Natural killer cell treated with Interleukin-12 subunit alpha and Interleukin-12 subunit beta and Interleukin-15 and Interleukin-18, amount 100 ng/mL, for 72 hours (primary cell): Measurements from ENCODE around the gene MT3. TPM values are rescaled to one million over a fixed set of nuclear protein-coding genes. Genes with fewer than 3 reads are reported as not detected.
"Not testable (repeated sequence)": the region's sequence is repeated elsewhere in the genome, so short reads cannot be mapped to it uniquely, and the experiment has no call there.

Experiments
- ATAC-seq, 2 donors: fragments of 150-1000 bp; cut with Tn5 transposase in 1 of 2; sonication (Bioruptor Pico), chemical (Tn5 transposase) in 1 of 2; 2 replicates each; pipeline ENCODE4 v1.10.0; 2021
- DNase-seq: peaks from one replicate; pipeline ENCODE4 v3.0.0; 2022; ENCODE audit warnings: low spot score
- H3K27ac Mint-ChIP-seq, 2 donors: 1 replicate in 1 of 2; 2 replicates in 1 of 2; pipeline ENCODE4 v1.8.0; 2022; ENCODE audit warnings: mixed read lengths in 2 of 2, mild to moderate bottlenecking in 1 of 2, moderate library complexity in 1 of 2
- H3K27me3 Mint-ChIP-seq, 2 donors: 1 replicate in 1 of 2; 2 replicates in 1 of 2; pipeline ENCODE4 v1.8.0; 2022; ENCODE audit warnings: mixed read lengths in 2 of 2
- H3K36me3 Mint-ChIP-seq: one replicate; pipeline ENCODE4 v1.8.0; 2022; ENCODE audit warnings: mixed read lengths
- H3K4me1 Mint-ChIP-seq, 2 donors: 1 replicate in 1 of 2; 2 replicates in 1 of 2; pipeline ENCODE4 v1.8.0; 2022; ENCODE audit warnings: low read depth in 2 of 2, mixed read lengths in 2 of 2, mild to moderate bottlenecking in 1 of 2
- H3K4me3 Mint-ChIP-seq: one replicate; pipeline ENCODE4 v1.8.0; 2022; ENCODE audit warnings: mixed read lengths
- H3K9me3 Mint-ChIP-seq: 2 replicates; pipeline ENCODE4 v1.8.0; 2022; ENCODE audit warnings: mixed read lengths
- total RNA-seq, 2 donors: library from RNA; stranded (reverse); gene quantifications; one replicate each; pipeline ENCODE4 v1.2.3, GENCODE V29; 2022

MT3 gene
- total RNA-seq, 2 donors from 2014 or later, result 0.70 to 4.2 TPM

- no peaks in the 10 kb centered on the region for H3K36me3 Mint-ChIP-seq
- DNase-seq, result no peak
These were observed 28.2 kb upstream of the MT3 start for GRCh38 chr16:56561126-56561525.

GRCh38 chr16:56564793-56565477 is 24.4 kb upstream of the MT3 start, which contains the start of gene MT4:
Gene MT4 (plus strand): TSS chr16:56565073. CDS start chr16:56565129, 56 bp downstream.
- Mint-ChIP-seq H3K27me3 (peaks cover 18 to 33% of the 10 kb centered on the region in 2 donors), H3K36me3 (no peaks in the 10 kb centered on the region), H3K4me3 (no peak within 1 kb of the TSS), H3K9me3 (no peaks in the 10 kb centered on the region), H3K4me1 (no peaks in the 10 kb centered on the region), H3K27ac (no peak within 1 kb of the TSS)
- ATAC-seq, result no peak
- no peak for DNase-seq

More at GRCh38 chr16:56561126-56561525, 28.2 kb upstream of the MT3 start:
- Mint-ChIP-seq H3K9me3 (no peaks in the 10 kb centered on the region), H3K4me1 (no peaks in the 10 kb centered on the region), H3K27me3 (peaks cover 17 to 38% of the 10 kb centered on the region in 2 donors), H3K27ac (no peak overlapping the region), H3K4me3 (no peak overlapping the region)
- ATAC-seq, result no peak

- Mint-ChIP-seq H3K36me3 (no peaks in the 10 kb centered on the region), H3K27me3 (peaks cover 13 to 20% of the 10 kb centered on the region in 2 donors), H3K27ac (no peak overlapping the region), H3K4me1 (no peaks in the 10 kb centered on the region), H3K9me3 (no peaks in the 10 kb centered on the region), H3K4me3 (no peak overlapping the region)
- ATAC-seq (no peak), DNase-seq (no peak)
These were observed 19.4 kb upstream of the MT3 start for GRCh38 chr16:56569971-56570370.

- DNase-seq (no peak), ATAC-seq (no peak)
- Mint-ChIP-seq H3K4me3 (no peak overlapping the region), H3K4me1 (peaks cover 0 to under 1% of the 10 kb centered on the region in 2 donors), H3K9me3 (no peaks in the 10 kb centered on the region), H3K27me3 (peaks cover 10 to 11% of the 10 kb centered on the region in 2 donors), H3K27ac (no peak overlapping the region), H3K36me3 (no peaks in the 10 kb centered on the region)
These were observed 17.8 kb upstream of the MT3 start for GRCh38 chr16:56571525-56571924.

GRCh38 chr16:56574625-56575024 is 14.7 kb upstream of the MT3 start:
- peaks cover 0 to 5% of the 10 kb centered on the region in 2 donors for H3K27me3 Mint-ChIP-seq
- no peak overlapping the region for H3K27ac Mint-ChIP-seq
- no peak overlapping the region for H3K4me3 Mint-ChIP-seq
- H3K36me3 Mint-ChIP-seq, result no peaks in the 10 kb centered on the region
- DNase-seq, result no peak
- H3K9me3 Mint-ChIP-seq, result no peaks in the 10 kb centered on the region
- H3K4me1 Mint-ChIP-seq, result peaks cover 4 to 8% of the 10 kb centered on the region in 2 donors
- ATAC-seq, result no peak

GRCh38 chr16:56576585-56577299 is 12.6 kb upstream of the MT3 start:
- DNase-seq, result peak; percentile 87
- H3K27me3 Mint-ChIP-seq, result peaks cover 0 to 8% of the 10 kb centered on the region in 2 donors
- H3K36me3 Mint-ChIP-seq, result no peaks in the 10 kb centered on the region
- peak; percentile 98 to 99 for ATAC-seq
- no peak overlapping the region for H3K4me3 Mint-ChIP-seq
- no peaks in the 10 kb centered on the region for H3K9me3 Mint-ChIP-seq
- peaks cover 4 to 8% of the 10 kb centered on the region in 2 donors for H3K4me1 Mint-ChIP-seq
- H3K27ac Mint-ChIP-seq, result peak overlapping the region in 1 of 2 donors; percentile 76

GRCh38 chr16:56577300-56577625 is 12.1 kb upstream of the MT3 start:
- ATAC-seq (no peak), DNase-seq (no peak)
- peaks cover 4 to 8% of the 10 kb centered on the region in 2 donors for H3K4me1 Mint-ChIP-seq
- no peaks in the 10 kb centered on the region for H3K9me3 Mint-ChIP-seq
- no peaks in the 10 kb centered on the region for H3K36me3 Mint-ChIP-seq
- peaks cover 0 to 12% of the 10 kb centered on the region in 2 donors for H3K27me3 Mint-ChIP-seq
- H3K27ac Mint-ChIP-seq, result peak overlapping the region in 1 of 2 donors; percentile 76
- no peak overlapping the region for H3K4me3 Mint-ChIP-seq

- no peaks in the 10 kb centered on the region for H3K9me3 Mint-ChIP-seq
- peaks cover 4 to 8% of the 10 kb centered on the region in 2 donors for H3K4me1 Mint-ChIP-seq
- H3K4me3 Mint-ChIP-seq, result no peak overlapping the region
These were observed 8.8 kb upstream of the MT3 start for GRCh38 chr16:56580391-56581048.

GRCh38 chr16:56582911-56583310 is 6.4 kb upstream of the MT3 start:
- H3K9me3 Mint-ChIP-seq, ATAC-seq, H3K4me1 Mint-ChIP-seq, H3K27ac Mint-ChIP-seq, H3K36me3 Mint-ChIP-seq, DNase-seq, H3K4me3 Mint-ChIP-seq: not testable (repeated sequence)
- H3K27me3 Mint-ChIP-seq, result peaks cover 11 to 22% of the 10 kb centered on the region in 2 donors

More at GRCh38 chr16:56580391-56581048, 8.8 kb upstream of the MT3 start:
- H3K36me3 Mint-ChIP-seq, result no peaks in the 10 kb centered on the region
- ATAC-seq (no peak), DNase-seq (no peak)
- peaks cover 0 to 14% of the 10 kb centered on the region in 2 donors for H3K27me3 Mint-ChIP-seq
- peak overlapping the region in 1 of 2 donors; percentile 12 for H3K27ac Mint-ChIP-seq

- no peak overlapping the region for H3K4me3 Mint-ChIP-seq
- no peak for DNase-seq
- H3K27me3 Mint-ChIP-seq, result peaks cover 18 to 25% of the 10 kb centered on the region in 2 donors
- H3K9me3 Mint-ChIP-seq, result no peaks in the 10 kb centered on the region
- no peak for ATAC-seq
- no peaks in the 10 kb centered on the region for H3K4me1 Mint-ChIP-seq
- no peak overlapping the region for H3K27ac Mint-ChIP-seq
- H3K36me3 Mint-ChIP-seq, result no peaks in the 10 kb centered on the region
These were observed 5.8 kb upstream of the MT3 start for GRCh38 chr16:56583351-56584168.

- H3K9me3 Mint-ChIP-seq, result no peaks in the 10 kb centered on the region
- H3K27ac Mint-ChIP-seq, result no peak overlapping the region
- peaks cover 24 to 30% of the 10 kb centered on the region in 2 donors for H3K27me3 Mint-ChIP-seq
- no peak for ATAC-seq
- no peaks in the 10 kb centered on the region for H3K36me3 Mint-ChIP-seq
- H3K4me1 Mint-ChIP-seq, result peaks cover 0 to 4% of the 10 kb centered on the region in 2 donors
- peak; percentile 46 for DNase-seq
- no peak overlapping the region for H3K4me3 Mint-ChIP-seq
These were observed 5.1 kb upstream of the MT3 start for GRCh38 chr16:56584276-56584675.

GRCh38 chr16:56588781-56589140 is 567 bp upstream of the MT3 start:
- ATAC-seq (no peak), DNase-seq (peak; percentile 12)
- Mint-ChIP-seq H3K27me3 (peaks cover 31 to 35% of the 10 kb centered on the region in 2 donors), H3K36me3 (no peaks in the 10 kb centered on the region), H3K27ac (no peak overlapping the region), H3K4me1 (peaks cover 0 to 7% of the 10 kb centered on the region in 2 donors), H3K9me3 (no peaks in the 10 kb centered on the region), H3K4me3 (peak overlapping the region; percentile 49)

GRCh38 chr16:56591377-56592060 is 2.2 kb downstream of the MT3 start:
- Mint-ChIP-seq H3K4me3 (no peak overlapping the region), H3K4me1 (peaks cover 0 to 7% of the 10 kb centered on the region in 2 donors), H3K27me3 (peaks cover 26 to 27% of the 10 kb centered on the region in 2 donors), H3K27ac (no peak overlapping the region), H3K36me3 (no peaks in the 10 kb centered on the region), H3K9me3 (no peaks in the 10 kb centered on the region)
- DNase-seq, result no peak
- no peak for ATAC-seq
